ENCODE results near the gene LSAMP. TPM values are rescaled to one million over a fixed set of nuclear protein-coding genes. Genes with fewer than 3 reads are reported as not detected.

The LSAMP gene
- total and polyA plus RNA-seq, 9 of the 15 experiments (the other 6 are each of a cell fraction or from before 2014, with no cell fraction given) = 0.09 to 0.11 TPM; not detected in 7

- Histone ChIP-seq H3K27ac (ENCODE audit: extremely low read depth, low read depth, low read length) (no peak overlapping the region), H3K9ac (ENCODE audit: insufficient read depth in 1 of 2, low read depth in 2 of 2, low read length in 2 of 2) (no peak overlapping the region), H3K4me1 (replicated peaks in 1 of 2; ENCODE audit: control insufficient read depth in 2 of 2, insufficient read depth in 2 of 2, low read length in 2 of 2) (peaks cover 3 to 8% of the 10 kb centered on the region in 2 experiments; a peak in 2 of 5 replicates), H3K36me3 (ENCODE audit: control insufficient read depth, insufficient read depth, low read length) (no peaks in the 10 kb centered on the region), H3K79me2 (ENCODE audit: control insufficient read depth, insufficient read depth, low read length) (no peaks in the 10 kb centered on the region), H3K4me3 (no peak overlapping the region), H3K4me2 (ENCODE audit: insufficient read depth, low read length) (no peak overlapping the region), H3K9me3 (replicated peaks; ENCODE audit: control insufficient read depth, insufficient read depth, low read depth, low read length) (no peaks in the 10 kb centered on the region), H4K20me1 (replicated peaks; ENCODE audit: control insufficient read depth, insufficient read depth, low read length) (no peaks in the 10 kb centered on the region), H3K9me1 (ENCODE audit: control insufficient read depth, insufficient read depth, low read length) (no peaks in the 10 kb centered on the region), H3K27me3 (ENCODE audit: control insufficient read depth in 2 of 2, insufficient read depth in 2 of 2, low read length in 2 of 2) (no peaks in the 10 kb centered on the region), H2AFZ (ENCODE audit: low read depth, low read length) (no peak overlapping the region)
- intact Hi-C loops (cut with micrococcal nuclease) (loop anchor here (10.0 kb wide), 1 partner anchor 693 kb away; no protein-coding TSS in a partner anchor), in situ Hi-C loops (cut with MboI) (no loop called here)
- FAIRE-seq = no peak
- BruUV-seq (replicated peaks) = no TSS peak
- CTCF ChIA-PET (ENCODE audit: low intra/inter-chr PET ratio) = interaction anchor here (0.6 to 1.1 kb wide), 2 partner anchors 27 to 90 kb away, joined by 3 read pairs; no protein-coding TSS in a partner anchor
- TF ChIP-seq MAFK (IDR thresholded peaks at IDR 0.05; ENCODE audit: low read length) = no peak
- TF ChIP-seq ZNF140 (CRISPR knock-in tag; IDR thresholded peaks at IDR 0.05) = no peak
- no peak for TF ChIP-seq NELFE (IDR thresholded peaks at IDR 0.05; ENCODE audit: insufficient read depth, insufficient read length)
- TF ChIP-seq, protein P1, sequence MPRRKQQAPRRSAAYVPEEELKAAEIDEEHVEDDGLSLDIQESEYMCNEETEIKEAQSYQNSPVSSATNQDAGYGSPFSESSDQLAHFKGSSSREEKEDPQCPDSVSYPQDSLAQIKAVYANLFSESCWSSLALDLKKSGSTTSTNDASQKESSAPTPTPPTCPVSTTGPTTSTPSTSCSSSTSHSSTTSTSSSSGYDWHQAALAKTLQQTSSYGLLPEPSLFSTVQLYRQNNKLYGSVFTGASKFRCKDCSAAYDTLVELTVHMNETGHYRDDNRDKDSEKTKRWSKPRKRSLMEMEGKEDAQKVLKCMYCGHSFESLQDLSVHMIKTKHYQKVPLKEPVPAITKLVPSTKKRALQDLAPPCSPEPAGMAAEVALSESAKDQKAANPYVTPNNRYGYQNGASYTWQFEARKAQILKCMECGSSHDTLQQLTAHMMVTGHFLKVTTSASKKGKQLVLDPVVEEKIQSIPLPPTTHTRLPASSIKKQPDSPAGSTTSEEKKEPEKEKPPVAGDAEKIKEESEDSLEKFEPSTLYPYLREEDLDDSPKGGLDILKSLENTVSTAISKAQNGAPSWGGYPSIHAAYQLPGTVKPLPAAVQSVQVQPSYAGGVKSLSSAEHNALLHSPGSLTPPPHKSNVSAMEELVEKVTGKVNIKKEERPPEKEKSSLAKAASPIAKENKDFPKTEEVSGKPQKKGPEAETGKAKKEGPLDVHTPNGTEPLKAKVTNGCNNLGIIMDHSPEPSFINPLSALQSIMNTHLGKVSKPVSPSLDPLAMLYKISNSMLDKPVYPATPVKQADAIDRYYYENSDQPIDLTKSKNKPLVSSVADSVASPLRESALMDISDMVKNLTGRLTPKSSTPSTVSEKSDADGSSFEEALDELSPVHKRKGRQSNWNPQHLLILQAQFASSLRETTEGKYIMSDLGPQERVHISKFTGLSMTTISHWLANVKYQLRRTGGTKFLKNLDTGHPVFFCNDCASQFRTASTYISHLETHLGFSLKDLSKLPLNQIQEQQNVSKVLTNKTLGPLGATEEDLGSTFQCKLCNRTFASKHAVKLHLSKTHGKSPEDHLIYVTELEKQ (CRISPR knock-in tag; IDR thresholded peaks at IDR 0.05) = no peak
- TF ChIP-seq CBFB (CRISPR knock-in tag; IDR thresholded peaks at IDR 0.05) = no peak
- TF ChIP-seq DMBX1 (CRISPR knock-in tag; IDR thresholded peaks at IDR 0.05; ENCODE audit: borderline replicate concordance) = no peak
- TF ChIP-seq ZNF668 (CRISPR knock-in tag; IDR thresholded peaks at IDR 0.05) = no peak
- no peak for TF ChIP-seq FOXK2 (conservative IDR thresholded peaks at IDR 0.05 in 1 of 2, IDR thresholded peaks at IDR 0.05 in 1 of 2; ENCODE audit: low read depth in 2 of 2)
- TF ChIP-seq KAT7 (CRISPR knock-in tag; IDR thresholded peaks at IDR 0.05; ENCODE audit: borderline replicate concordance) = no peak
- no peak for TF ChIP-seq ZNF586 (CRISPR knock-in tag; conservative IDR thresholded peaks at IDR 0.05)
- no peak for TF ChIP-seq SAFB2 (IDR thresholded peaks at IDR 0.05; ENCODE audit: borderline replicate concordance, low read depth, low read length, severe bottlenecking)
- no peak for TF ChIP-seq ZNF175 (CRISPR knock-in tag; IDR thresholded peaks at IDR 0.05; ENCODE audit: low read depth)
- TF ChIP-seq HDAC1 (IDR thresholded peaks at IDR 0.05) = no peak
- ATAC-seq = no peak
- POLR2A ChIA-PET = no interaction called here
- WGBS (ENCODE audit: insufficient coverage, low coverage, missing lambda C conversion rate) = 5% methylated on average over 2 of the region's 2 CpGs
- no peak for DNase-seq (ENCODE audit: extremely low read depth in 1 of 4, low spot score in 3 of 4)
Measured at GRCh38 chr3:115787818-115788217, 657.5 kb downstream of the LSAMP start.
